ENCODE data around the gene SEPTIN12. TPM values are rescaled to one million over a fixed set of nuclear protein-coding genes. Genes with fewer than 3 reads are reported as not detected.

The SEPTIN12 gene
- total and polyA plus RNA-seq, 11 donors, result 0.32 TPM; not detected in 10

DNA sequence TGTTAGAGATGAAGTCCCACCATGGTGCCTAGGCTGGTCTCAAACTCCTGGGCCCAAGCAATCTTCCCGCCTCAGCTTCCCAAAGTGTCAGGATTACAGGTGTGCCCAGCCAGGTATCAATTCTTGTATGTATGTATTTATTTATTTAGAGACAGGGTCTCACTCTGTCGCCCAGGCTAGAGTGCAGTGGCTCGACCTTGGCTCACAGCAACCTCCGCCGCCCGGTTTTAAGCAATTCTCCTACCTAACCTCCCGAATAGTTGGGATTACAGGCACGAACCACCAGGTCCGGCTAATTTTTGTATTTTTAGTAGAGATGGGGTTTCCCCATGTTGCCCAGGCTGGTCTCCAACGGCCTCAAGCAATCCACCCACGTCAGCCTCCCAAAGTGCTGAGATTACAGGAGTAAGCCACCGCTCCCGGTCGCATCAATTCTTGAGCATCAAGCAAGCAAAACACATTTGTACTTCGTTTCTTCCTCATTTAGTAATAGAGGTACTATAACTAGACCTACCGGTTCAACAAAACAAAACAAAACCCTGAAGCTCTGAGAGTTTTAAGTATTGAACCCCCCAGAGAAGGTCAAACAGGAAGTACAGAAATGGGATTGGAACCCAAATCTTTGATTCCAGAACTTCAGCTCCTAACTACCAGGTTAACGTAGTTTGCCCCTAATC, 20.1 kb downstream of the SEPTIN12 start:
- peak overlapping the region; percentile 36 to 94 (median 84) for H3K4me3 ChIP-seq
- no peaks in the 10 kb centered on the region for H3K27me3 ChIP-seq
- peaks cover 9 to 37% (median 32%) of the 10 kb centered on the region in 12 donors for H3K4me1 ChIP-seq
- TF ChIP-seq, protein P1, sequence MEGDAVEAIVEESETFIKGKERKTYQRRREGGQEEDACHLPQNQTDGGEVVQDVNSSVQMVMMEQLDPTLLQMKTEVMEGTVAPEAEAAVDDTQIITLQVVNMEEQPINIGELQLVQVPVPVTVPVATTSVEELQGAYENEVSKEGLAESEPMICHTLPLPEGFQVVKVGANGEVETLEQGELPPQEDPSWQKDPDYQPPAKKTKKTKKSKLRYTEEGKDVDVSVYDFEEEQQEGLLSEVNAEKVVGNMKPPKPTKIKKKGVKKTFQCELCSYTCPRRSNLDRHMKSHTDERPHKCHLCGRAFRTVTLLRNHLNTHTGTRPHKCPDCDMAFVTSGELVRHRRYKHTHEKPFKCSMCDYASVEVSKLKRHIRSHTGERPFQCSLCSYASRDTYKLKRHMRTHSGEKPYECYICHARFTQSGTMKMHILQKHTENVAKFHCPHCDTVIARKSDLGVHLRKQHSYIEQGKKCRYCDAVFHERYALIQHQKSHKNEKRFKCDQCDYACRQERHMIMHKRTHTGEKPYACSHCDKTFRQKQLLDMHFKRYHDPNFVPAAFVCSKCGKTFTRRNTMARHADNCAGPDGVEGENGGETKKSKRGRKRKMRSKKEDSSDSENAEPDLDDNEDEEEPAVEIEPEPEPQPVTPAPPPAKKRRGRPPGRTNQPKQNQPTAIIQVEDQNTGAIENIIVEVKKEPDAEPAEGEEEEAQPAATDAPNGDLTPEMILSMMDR (IDR thresholded peaks at IDR 0.05), result no peak
- no peak for TF ChIP-seq POLR2A (IDR thresholded peaks at IDR 0.05)
- 50 to 60% (median 58%) methylated on average over 17 of the region's 17 CpGs for WGBS, 4 donors
- H3K36me3 ChIP-seq, result peaks cover 0 to 24% (median 21%) of the 10 kb centered on the region in 9 donors
- no peaks in the 10 kb centered on the region for H3K9me3 ChIP-seq
- H3K27ac ChIP-seq, result peak overlapping the region; percentile 70 to 90 (median 88)
- intact Hi-C loops (cut with DNase I), result loop anchor here in 7 of 10 donors (1.0 to 10.0 kb wide), 8 partner anchors 33 to 187 kb away; partner anchors contain the start of genes ANKS3 (in 3 of the 7), DNAAF8 (in 3 of the 7), ROGDI (in 3 of the 7) and GLYR1 (in 1 of the 7)
- DNase-seq, result peak in 1 of 5 donors; percentile 43
- no peak for ATAC-seq

DNA sequence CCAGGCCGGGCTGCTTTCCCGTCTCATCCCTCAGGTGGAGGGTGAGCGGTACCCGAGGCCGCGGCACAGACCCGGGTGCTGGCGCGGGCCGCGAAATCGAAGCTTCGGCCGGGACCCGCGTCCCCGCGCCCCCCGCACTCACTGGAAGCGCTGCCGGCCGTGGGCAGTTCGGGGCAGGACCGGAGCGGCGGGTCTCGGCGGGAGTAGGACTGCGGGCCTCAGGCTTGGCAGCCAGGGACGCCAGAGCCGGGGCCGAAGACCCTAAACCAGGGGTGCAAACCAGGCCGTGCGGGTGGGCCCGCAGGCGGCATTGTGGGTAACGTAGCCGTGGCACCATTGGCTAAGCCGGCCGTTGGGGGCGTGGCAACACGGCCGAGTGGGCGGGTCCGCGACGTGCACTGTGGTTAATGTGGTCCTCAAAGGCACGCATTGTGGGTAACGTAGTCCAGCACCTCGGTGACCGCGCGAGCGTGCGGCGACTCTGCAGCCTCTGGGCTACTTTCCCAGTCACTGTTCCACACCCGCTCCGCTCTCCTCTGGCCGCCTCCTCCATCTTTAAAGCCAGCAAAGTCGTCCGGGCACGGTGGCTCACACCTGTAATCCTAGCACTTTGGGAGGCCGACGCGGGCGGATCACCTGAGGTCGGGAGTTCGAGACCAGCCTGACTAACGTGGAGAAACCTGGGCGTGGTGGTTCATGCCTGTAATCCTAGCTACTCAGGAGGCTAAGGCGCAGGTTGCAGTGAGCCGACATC, 21.1 kb downstream of the SEPTIN12 start, which contains the start of gene ZNF500:
Gene ZNF500, minus strand, starts transcription at position 288 of the 754 bp plus-strand sequence. CDS start 1,184 bp downstream, outside the sequence.
- ATAC-seq, result peak; percentile 92 to 97 (median 96)
- peak within 1 kb of the TSS; percentile 76 to 97 (median 89) for H3K4me3 ChIP-seq
- peak within 1 kb of the TSS; percentile 45 to 90 (median 88) for H3K27ac ChIP-seq
- intact Hi-C loops (cut with DNase I), result loop anchor here in 5 of 10 donors (1.0 to 10.0 kb wide), 6 partner anchors 32 to 188 kb away; partner anchors contain the start of genes ANKS3 (in 2 of the 5), DNAAF8 (in 2 of the 5), ROGDI (in 2 of the 5) and GLYR1 (in 1 of the 5)
- H3K4me1 ChIP-seq, result peaks cover 9 to 37% (median 32%) of the 10 kb centered on the region in 12 donors
- 3 to 9% (median 6%) methylated on average over 34 to 72 of the region's 72 CpGs for WGBS, 4 donors
- TF ChIP-seq, protein P1 (IDR thresholded peaks at IDR 0.05), result no peak
- peak in 1 of 2 donors; percentile 82 for TF ChIP-seq POLR2A (IDR thresholded peaks at IDR 0.05)
- no peaks in the 10 kb centered on the region for H3K9me3 ChIP-seq
- peaks cover 0 to 34% (median 30%) of the 10 kb centered on the region in 9 donors for H3K36me3 ChIP-seq
- no peaks in the 10 kb centered on the region for H3K27me3 ChIP-seq
- DNase-seq, result peak; percentile 98 to 99 (median 98)

DNA sequence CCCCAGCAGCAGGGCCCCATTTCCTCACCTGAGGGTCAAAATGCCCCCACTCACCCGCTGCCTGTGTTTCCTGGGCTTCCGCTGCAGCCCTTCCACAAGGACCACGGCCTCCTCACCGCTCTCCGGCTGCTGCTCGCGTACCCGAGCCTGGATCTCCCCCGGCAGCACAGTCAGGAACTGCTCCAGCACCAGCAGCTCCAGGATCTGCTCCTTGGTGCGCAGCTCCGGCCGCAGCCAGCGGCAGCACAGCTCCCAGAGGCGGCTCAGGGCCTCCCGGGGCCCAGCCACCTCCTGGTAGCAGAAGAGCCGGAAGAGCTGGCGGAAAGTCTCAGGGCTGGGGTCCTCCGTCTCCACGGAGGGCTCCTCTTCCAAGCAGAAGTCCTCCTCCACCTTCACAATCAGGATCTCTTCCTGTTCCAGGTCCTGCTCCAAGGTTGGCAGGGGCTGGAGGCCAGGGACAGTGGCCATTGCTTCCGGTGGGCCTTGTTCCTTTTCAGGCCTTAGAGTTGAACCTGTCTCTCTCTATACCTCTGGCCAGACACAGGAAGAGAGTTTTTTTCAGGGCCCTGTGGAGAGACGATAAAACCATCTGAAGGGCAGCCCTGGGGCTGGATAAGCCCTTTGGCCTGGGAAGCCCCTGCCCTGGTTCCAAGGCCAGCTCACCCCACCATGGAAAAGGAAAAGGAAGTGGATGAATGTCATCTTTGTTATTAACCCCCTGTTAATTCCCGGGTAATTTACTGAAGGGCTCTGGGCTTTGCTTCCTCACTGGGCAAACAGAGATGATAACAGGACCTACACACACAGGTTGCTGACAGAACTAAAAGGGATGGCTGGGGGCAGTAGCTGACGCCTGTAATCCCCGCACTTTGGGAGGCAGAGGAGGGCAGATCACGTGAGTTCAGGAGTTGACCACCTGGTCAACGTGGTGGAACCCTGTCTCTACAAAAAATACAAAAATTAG, 22.4 kb downstream of the SEPTIN12 start:
- Histone ChIP-seq H3K9me3 (no peaks in the 10 kb centered on the region), H3K36me3 (peaks cover 0 to 45% (median 39%) of the 10 kb centered on the region in 9 donors), H3K4me1 (peaks cover 9 to 37% (median 32%) of the 10 kb centered on the region in 12 donors), H3K4me3 (peak overlapping the region in 11 of 12 donors; percentile 76 to 97 (median 89)), H3K27me3 (no peaks in the 10 kb centered on the region), H3K27ac (peak overlapping the region in 9 of 12 donors; percentile 10 to 90 (median 88))
- no peak for ATAC-seq
- 60 to 67% (median 65%) methylated on average over 26 of the region's 26 CpGs for WGBS, 4 donors
- DNase-seq, result no peak
- intact Hi-C loops (cut with DNase I), result loop anchor here in 5 of 10 donors (2.0 to 10.0 kb wide), 5 partner anchors 31 to 189 kb away; partner anchors contain the start of genes ROGDI (in 2 of the 5), ANKS3 (in 1 of the 5), DNAAF8 (in 1 of the 5) and GLYR1 (in 1 of the 5)
- TF ChIP-seq, protein P1 (IDR thresholded peaks at IDR 0.05), result no peak
- TF ChIP-seq POLR2A (IDR thresholded peaks at IDR 0.05), result no peak
